Measurements from ENCODE around the gene CPN2. TPM values are rescaled to one million over a fixed set of nuclear protein-coding genes. Genes with fewer than 3 reads are reported as not detected.

Gene CPN2
- total RNA-seq, 1 experiment from 2014 or later, result 0.09 TPM

GRCh38 chr3:194370753-194371152 lies 19.6 kb upstream of the CPN2 start (continued):
- TF ChIP-seq, protein P1, sequence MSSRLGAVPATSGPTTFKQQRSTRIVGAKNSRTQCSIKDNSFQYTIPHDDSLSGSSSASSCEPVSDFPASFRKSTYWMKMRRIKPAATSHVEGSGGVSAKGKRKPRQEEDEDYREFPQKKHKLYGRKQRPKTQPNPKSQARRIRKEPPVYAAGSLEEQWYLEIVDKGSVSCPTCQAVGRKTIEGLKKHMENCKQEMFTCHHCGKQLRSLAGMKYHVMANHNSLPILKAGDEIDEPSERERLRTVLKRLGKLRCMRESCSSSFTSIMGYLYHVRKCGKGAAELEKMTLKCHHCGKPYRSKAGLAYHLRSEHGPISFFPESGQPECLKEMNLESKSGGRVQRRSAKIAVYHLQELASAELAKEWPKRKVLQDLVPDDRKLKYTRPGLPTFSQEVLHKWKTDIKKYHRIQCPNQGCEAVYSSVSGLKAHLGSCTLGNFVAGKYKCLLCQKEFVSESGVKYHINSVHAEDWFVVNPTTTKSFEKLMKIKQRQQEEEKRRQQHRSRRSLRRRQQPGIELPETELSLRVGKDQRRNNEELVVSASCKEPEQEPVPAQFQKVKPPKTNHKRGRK (CRISPR knock-in tag; IDR thresholded peaks at IDR 0.05; ENCODE audit: borderline replicate concordance), result no peak
- no peak for TF ChIP-seq E2F4 (CRISPR knock-in tag; IDR thresholded peaks at IDR 0.05; ENCODE audit: borderline replicate concordance, low read depth)
- no peak for TF ChIP-seq ZNF423 (CRISPR knock-in tag; IDR thresholded peaks at IDR 0.05)

DNA sequence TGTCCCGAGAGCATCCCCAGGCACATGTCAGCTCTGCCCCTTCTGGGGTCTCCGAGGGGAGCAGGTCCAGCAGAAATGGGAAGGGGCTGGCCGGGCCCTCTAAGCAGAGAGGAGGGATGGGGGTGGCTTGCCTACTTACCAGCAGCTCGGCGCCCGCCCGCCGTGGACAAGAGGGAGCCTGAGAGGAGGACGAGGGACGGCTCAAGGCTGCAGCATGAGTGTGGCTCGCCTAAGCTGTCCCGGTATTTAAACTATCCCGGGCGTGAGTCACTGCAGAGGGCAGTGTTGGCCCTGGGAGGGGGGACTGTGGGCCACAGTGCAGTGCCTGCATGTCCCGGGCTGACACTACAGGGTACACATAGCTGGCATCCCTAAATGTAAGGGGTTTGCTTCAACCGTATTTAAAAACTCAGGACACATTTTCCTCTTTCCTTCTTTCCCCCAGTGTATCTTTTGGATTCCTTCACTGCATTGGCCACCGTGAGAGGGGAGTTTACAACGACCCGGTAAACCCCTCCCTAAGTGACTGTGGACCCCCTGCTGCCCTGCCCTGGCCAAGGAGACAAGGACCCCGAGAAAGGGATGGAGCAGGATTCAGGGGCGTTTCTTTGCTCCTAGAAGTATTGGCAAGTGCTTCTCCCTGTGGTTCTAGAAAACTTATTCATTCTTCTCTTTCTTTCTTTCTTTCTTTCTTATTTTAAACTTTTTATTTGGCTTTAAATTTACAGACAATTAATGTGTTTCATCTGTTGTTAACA lies 18.6 kb upstream of the CPN2 start, which contains the start of gene LRRC15:
Gene LRRC15 (minus strand): TSS at position 222 of the 758 bp plus-strand sequence. CDS start 8,700 bp downstream, outside the sequence.
- Mint-ChIP-seq H3K4me1 (peaks cover 29% of the 10 kb centered on the region), H3K36me3 (no peaks in the 10 kb centered on the region), H3K27me3 (ENCODE audit: low read depth) (peaks cover 16% of the 10 kb centered on the region), H3K9me3 (no peaks in the 10 kb centered on the region), H3K4me3 (peak within 1 kb of the TSS; percentile 52), H3K27ac (no peak within 1 kb of the TSS)
- DNase-seq (ENCODE audit: low spot score), result peak; percentile 47
- CTCF ChIA-PET, result interaction anchor here (0.8 to 1.5 kb wide), 4 partner anchors 19 to 103 kb away, joined by 3 to 6 read pairs (median 4); no protein-coding TSS in a partner anchor
- ATAC-seq, result peak; percentile 79
- POLR2A ChIA-PET, result no interaction called here
- TF ChIP-seq STAT6 (CRISPR knock-in tag; conservative IDR thresholded peaks at IDR 0.05; ENCODE audit: low read depth), result no peak
- TF ChIP-seq ZNF121 (CRISPR knock-in tag; IDR thresholded peaks at IDR 0.05), result peak; percentile 91

- Mint-ChIP-seq H3K27ac (no peak overlapping the region), H3K4me3 (no peak overlapping the region), H3K27me3 (ENCODE audit: low read depth) (peaks cover 16% of the 10 kb centered on the region), H3K36me3 (no peaks in the 10 kb centered on the region), H3K4me1 (peaks cover 25% of the 10 kb centered on the region), H3K9me3 (no peaks in the 10 kb centered on the region)
- no peak for DNase-seq (ENCODE audit: low spot score)
- CTCF ChIA-PET, result interaction anchor here (0.8 to 1.5 kb wide), 6 partner anchors 19 to 103 kb away, joined by 3 to 6 read pairs (median 4); no protein-coding TSS in a partner anchor
- TF ChIP-seq KAT7 (CRISPR knock-in tag; IDR thresholded peaks at IDR 0.05; ENCODE audit: borderline replicate concordance) (no peak), RELA (CRISPR knock-in tag; IDR thresholded peaks at IDR 0.05; ENCODE audit: borderline replicate concordance) (no peak), ZNF219 (CRISPR knock-in tag; IDR thresholded peaks at IDR 0.05; ENCODE audit: borderline replicate concordance) (no peak), NFYB (CRISPR knock-in tag; conservative IDR thresholded peaks at IDR 0.05; ENCODE audit: low read depth) (no peak), ZNF138 (CRISPR knock-in tag; conservative IDR thresholded peaks at IDR 0.05) (no peak), ETV6 (CRISPR knock-in tag; IDR thresholded peaks at IDR 0.05) (no peak), CTCF (IDR thresholded peaks at IDR 0.05) (no peak), ZNF317 (CRISPR knock-in tag; IDR thresholded peaks at IDR 0.05; ENCODE audit: borderline replicate concordance, low read depth) (no peak), SMAD4 (CRISPR knock-in tag; IDR thresholded peaks at IDR 0.05) (no peak), TP53 (CRISPR knock-in tag; IDR thresholded peaks at IDR 0.05) (no peak), NR2C2 (CRISPR knock-in tag; IDR thresholded peaks at IDR 0.05) (no peak), SMAD3 (CRISPR knock-in tag; IDR thresholded peaks at IDR 0.05; ENCODE audit: borderline replicate concordance) (no peak)
- POLR2A ChIA-PET, result no interaction called here
- ATAC-seq, result no peak
These were observed 17.8 kb upstream of the CPN2 start for GRCh38 chr3:194368918-194369317.

All from WTC11 (cell line).